ENCODE measurements around the gene TDRD9.

- TF ChIP-seq, protein P1, sequence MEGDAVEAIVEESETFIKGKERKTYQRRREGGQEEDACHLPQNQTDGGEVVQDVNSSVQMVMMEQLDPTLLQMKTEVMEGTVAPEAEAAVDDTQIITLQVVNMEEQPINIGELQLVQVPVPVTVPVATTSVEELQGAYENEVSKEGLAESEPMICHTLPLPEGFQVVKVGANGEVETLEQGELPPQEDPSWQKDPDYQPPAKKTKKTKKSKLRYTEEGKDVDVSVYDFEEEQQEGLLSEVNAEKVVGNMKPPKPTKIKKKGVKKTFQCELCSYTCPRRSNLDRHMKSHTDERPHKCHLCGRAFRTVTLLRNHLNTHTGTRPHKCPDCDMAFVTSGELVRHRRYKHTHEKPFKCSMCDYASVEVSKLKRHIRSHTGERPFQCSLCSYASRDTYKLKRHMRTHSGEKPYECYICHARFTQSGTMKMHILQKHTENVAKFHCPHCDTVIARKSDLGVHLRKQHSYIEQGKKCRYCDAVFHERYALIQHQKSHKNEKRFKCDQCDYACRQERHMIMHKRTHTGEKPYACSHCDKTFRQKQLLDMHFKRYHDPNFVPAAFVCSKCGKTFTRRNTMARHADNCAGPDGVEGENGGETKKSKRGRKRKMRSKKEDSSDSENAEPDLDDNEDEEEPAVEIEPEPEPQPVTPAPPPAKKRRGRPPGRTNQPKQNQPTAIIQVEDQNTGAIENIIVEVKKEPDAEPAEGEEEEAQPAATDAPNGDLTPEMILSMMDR (IDR thresholded peaks at IDR 0.05; ENCODE audit: low read length), result no peak
- no peak for TF ChIP-seq EZH2 (optimal IDR thresholded peaks at IDR 0.05; ENCODE audit: low read depth, low read length)
- no peak for TF ChIP-seq EZH2phosphoT487 (IDR thresholded peaks at IDR 0.05; ENCODE audit: low read length)
Measured at GRCh38 chr14:103905842-103906456, 22.3 kb upstream of the TDRD9 start.

All from MM.1S (cell line).